Tongue (tissue), 2 donors: ENCODE measurements around the gene PSMC4. TPM values are rescaled to one million over a fixed set of nuclear protein-coding genes. Genes with fewer than 3 reads are reported as not detected.

Source experiments
- DNase-seq: peaks from one replicate; pipeline ENCODE4 v3.0.0-alpha.2; 2015
- total RNA-seq: library from RNA; depleted of rRNA; stranded (reverse); fragments of >200 nt; gene quantifications from one replicate; pipeline ENCODE4 v1.2.3, GENCODE V29; 2014

Gene PSMC4
- total RNA-seq, 1 donor from 2014 or later = 56.2 TPM

- DNase-seq = no peak
These were observed 22.6 kb downstream of the PSMC4 start for GRCh38 chr19:39993605-39994004.

GRCh38 chr19:39994361-39994760 is 23.4 kb downstream of the PSMC4 start:
- no peak for DNase-seq

GRCh38 chr19:39995794-39996193 is 24.8 kb downstream of the PSMC4 start:
- peak; percentile 3 for DNase-seq

GRCh38 chr19:39996218-39996810 is 25.3 kb downstream of the PSMC4 start:
- no peak for DNase-seq

GRCh38 chr19:39996811-39997637 is 26.1 kb downstream of the PSMC4 start, which contains the start of gene ZNF546:
TSS of gene ZNF546 (plus strand) at chr19:39997060. CDS start at chr19:39998327, 1,267 bp downstream.
- peak; percentile 95 for DNase-seq

- DNase-seq = no peak
These were observed 26.8 kb downstream of the PSMC4 start for GRCh38 chr19:39997638-39998216.

- no peak for DNase-seq
These were observed 27.5 kb downstream of the PSMC4 start for GRCh38 chr19:39998501-39998900.

GRCh38 chr19:40005691-40006272 is 34.8 kb downstream of the PSMC4 start:
- no peak for DNase-seq

- DNase-seq = no peak
These were observed 35.3 kb downstream of the PSMC4 start for GRCh38 chr19:40006273-40006691.

GRCh38 chr19:40009674-40010073 is 38.7 kb downstream of the PSMC4 start:
- DNase-seq = no peak

- DNase-seq = no peak
These were observed 43.0 kb downstream of the PSMC4 start for GRCh38 chr19:40013991-40014390.

- DNase-seq = no peak
These were observed 53.0 kb downstream of the PSMC4 start for GRCh38 chr19:40023969-40024368.

GRCh38 chr19:40025938-40026596 is 55.1 kb downstream of the PSMC4 start:
- DNase-seq = no peak

- DNase-seq = no peak
These were observed 55.6 kb downstream of the PSMC4 start for GRCh38 chr19:40026597-40026970.

Other genes starting within 250 kb of the PSMC4 start
- gene CLC, start 233.1 kb upstream of the PSMC4 start, total RNA-seq = not detected
- gene LEUTX, start 192.3 kb upstream of the PSMC4 start, total RNA-seq = not detected
- gene DYRK1B, start 137.0 kb upstream of the PSMC4 start, total RNA-seq = 45.6 TPM
- 194 TPM for gene FBL, start 124.8 kb upstream of the PSMC4 start, total RNA-seq
- gene FCGBP, start 36.5 kb upstream of the PSMC4 start, total RNA-seq = 17.0 TPM
- 16.4 TPM for gene ZNF546, start 25.9 kb downstream of the PSMC4 start, total RNA-seq
- 18.4 TPM for gene ZNF780B, start 85.1 kb downstream of the PSMC4 start, total RNA-seq
- 32.2 TPM for gene ZNF780A, start 119.8 kb downstream of the PSMC4 start, total RNA-seq
- gene MAP3K10, start 220.3 kb downstream of the PSMC4 start, total RNA-seq = 5.1 TPM
- gene TTC9B, start 247.2 kb downstream of the PSMC4 start, total RNA-seq = not detected